ENCODE results near the gene CLEC7A.

DNA sequence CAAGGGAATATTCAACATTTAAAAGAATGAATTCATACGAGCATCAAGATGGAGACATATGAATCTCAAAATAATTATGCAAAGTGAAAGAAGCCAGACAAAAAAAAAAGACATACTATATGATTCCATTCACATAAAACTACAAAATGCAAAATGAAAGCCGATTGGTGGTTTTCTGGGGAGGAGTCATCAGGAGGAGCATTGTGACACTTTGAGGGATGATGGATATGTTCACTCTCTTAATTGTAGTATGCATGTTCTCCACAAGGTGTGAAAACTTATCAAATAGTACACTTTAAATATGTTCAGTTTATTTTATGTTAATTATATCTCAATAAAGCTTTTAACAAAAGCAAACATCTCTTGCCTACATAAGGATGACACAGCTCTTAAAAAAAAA is 28.4 kb upstream of the CLEC7A start:
- TF ChIP-seq, protein P1, sequence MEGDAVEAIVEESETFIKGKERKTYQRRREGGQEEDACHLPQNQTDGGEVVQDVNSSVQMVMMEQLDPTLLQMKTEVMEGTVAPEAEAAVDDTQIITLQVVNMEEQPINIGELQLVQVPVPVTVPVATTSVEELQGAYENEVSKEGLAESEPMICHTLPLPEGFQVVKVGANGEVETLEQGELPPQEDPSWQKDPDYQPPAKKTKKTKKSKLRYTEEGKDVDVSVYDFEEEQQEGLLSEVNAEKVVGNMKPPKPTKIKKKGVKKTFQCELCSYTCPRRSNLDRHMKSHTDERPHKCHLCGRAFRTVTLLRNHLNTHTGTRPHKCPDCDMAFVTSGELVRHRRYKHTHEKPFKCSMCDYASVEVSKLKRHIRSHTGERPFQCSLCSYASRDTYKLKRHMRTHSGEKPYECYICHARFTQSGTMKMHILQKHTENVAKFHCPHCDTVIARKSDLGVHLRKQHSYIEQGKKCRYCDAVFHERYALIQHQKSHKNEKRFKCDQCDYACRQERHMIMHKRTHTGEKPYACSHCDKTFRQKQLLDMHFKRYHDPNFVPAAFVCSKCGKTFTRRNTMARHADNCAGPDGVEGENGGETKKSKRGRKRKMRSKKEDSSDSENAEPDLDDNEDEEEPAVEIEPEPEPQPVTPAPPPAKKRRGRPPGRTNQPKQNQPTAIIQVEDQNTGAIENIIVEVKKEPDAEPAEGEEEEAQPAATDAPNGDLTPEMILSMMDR (conservative IDR thresholded peaks at IDR 0.05; ENCODE audit: low read depth, low read length): no peak
- TF ChIP-seq EZH2 (IDR thresholded peaks at IDR 0.05; ENCODE audit: low read length, unreplicated experiment) (no peak), EZH2phosphoT487 (IDR thresholded peaks at IDR 0.05; ENCODE audit: borderline replicate concordance, low read length) (no peak)

Data from PC-3 (cell line).